GM19395 (cell line): ENCODE results near the gene PPWD1.
"Not testable (repeated sequence)": the region's sequence is repeated elsewhere in the genome, so short reads cannot be mapped to it uniquely, and the experiment has no call there.

Source experiments
- ATAC-seq: cut with Tn5 transposase; IDR thresholded peaks from one replicate; pipeline ENCODE4 v1.9.1; 2021; ENCODE audit warnings: mild to moderate bottlenecking, moderate library complexity; ENCODE audit not compliant: unreplicated experiment

Gene PPWD1

GRCh38 chr5:65562731-65563701, at the start of gene PPWD1, which contains the start of gene CENPK:
Gene PPWD1, plus strand, starts transcription at chr5:65563296. Its CDS starts 15 bp downstream, at chr5:65563311.
Gene CENPK, minus strand, starts transcription at chr5:65563168. Its CDS starts 8,261 bp downstream, at chr5:65554907.
- ATAC-seq = peak; percentile 98

DNA sequence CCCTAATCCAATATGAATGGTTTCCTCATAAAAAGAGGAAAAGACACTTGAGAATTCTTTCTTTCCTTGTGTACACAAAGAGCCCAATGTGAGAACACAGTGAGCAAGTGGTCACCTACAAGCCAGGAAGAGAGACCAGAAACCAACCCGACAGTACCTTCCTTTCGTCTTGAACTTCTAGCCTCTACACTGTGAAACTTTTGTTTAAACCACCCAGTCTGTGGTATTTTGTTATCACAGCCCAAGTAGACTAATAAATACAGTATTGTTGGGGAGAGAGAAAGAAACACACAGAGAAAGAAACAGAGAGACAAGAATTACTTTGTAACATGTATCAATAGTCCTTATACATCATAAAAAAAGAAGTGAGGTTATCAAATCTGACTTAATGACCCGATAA, 37.4 kb upstream of the PPWD1 start:
- ATAC-seq = no peak

GRCh38 chr5:65530904-65531303, 32.2 kb upstream of the PPWD1 start:
- no peak for ATAC-seq

DNA sequence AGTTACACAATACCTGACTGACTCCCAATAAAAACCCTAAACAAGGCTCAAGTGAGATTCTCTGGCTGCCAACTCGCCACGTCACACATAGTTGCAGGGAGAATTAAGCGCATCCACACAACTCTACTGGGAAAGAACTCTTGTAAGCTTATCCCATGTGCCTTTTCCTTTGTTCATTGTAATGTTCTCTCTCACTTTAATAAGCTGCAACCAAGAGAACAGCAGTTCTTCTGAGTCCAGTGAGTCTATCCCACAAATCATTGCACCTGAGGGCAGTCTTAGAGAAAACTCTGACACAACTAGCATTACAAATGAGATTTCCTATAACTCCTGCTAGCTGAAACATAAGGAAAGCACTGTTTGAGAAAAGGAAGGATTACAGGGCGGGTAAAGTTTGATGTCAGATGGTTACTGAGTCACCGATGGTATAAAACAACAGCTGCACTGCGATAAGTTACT, 27.5 kb upstream of the PPWD1 start:
- ATAC-seq = no peak

DNA sequence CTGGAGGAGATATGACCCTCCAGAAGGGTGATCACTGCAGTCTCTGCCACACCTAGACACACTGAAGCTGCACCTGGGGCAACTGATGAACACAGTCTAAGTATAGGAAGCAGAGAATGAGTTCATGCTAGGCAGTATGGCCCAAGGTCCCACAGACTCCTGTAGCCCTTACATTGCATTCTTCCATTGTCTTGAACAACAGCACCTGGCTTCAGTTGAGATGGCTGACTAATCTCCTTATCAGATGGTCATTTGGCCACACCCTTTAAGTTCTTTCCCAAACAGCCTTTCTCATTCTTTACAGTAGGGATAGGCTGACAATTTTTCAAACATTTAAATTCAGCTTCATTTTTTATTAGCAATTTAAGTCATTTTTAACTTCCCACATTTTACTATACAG, 23.3 kb upstream of the PPWD1 start:
- ATAC-seq = no peak

DNA sequence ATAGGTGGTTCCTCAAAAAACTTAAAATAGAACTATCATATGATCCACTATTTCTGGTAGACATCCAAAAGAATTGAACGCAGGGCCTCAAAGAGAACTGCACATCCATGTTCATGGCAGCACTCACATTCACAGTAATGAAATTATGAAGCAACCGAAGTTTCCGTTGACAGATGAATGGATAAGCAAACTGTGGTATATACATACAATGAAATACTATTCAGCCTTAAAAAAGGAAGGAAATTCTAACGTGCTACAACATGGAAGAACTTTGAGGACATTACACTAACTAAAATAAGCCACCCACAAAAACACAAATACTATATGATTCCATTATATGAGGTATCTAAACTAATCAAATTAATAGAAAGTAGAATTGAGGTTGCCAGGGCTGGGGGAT, 18.6 kb upstream of the PPWD1 start:
- ATAC-seq = no peak

GRCh38 chr5:65546141-65546540, 17.0 kb upstream of the PPWD1 start:
- ATAC-seq = no peak

DNA sequence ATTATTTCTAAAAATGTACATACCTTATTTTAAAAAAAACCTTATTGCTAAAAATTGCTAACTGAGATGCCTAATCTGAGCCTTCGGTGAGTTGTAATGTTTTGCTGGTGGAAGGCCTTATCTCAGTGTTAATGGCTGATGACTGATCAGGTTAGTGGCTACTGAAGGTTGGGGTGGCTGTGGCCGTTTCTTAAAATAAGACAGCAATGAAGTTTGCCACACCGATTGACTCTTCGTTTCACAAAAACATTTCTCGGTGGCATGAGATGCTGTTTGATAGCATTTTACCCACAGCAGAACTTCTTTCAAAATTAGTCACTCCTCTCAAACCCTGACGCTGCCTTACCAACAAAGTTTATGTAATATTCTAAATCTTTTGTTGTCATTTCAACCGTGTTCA, 14.8 kb upstream of the PPWD1 start:
- ATAC-seq = no peak

DNA sequence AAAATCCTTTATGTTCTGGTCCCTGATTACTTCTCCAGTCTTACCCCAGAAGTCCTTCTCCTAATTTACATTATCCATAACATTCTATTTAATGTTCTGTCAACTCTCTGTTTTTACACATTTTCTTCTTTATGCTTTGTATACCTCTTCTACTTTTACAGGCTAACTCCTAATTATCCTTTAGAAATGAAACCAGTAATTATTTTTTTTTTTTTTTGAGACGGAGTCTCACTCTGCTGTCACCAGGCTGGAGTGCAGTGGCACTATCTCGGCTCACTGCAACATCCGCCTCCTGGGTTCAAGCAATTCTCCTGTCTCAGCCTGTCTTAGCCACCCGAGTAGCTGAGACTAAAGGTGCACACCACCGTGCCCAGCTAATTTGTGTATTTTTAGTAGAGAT, 9.2 kb upstream of the PPWD1 start:
- no peak for ATAC-seq

DNA sequence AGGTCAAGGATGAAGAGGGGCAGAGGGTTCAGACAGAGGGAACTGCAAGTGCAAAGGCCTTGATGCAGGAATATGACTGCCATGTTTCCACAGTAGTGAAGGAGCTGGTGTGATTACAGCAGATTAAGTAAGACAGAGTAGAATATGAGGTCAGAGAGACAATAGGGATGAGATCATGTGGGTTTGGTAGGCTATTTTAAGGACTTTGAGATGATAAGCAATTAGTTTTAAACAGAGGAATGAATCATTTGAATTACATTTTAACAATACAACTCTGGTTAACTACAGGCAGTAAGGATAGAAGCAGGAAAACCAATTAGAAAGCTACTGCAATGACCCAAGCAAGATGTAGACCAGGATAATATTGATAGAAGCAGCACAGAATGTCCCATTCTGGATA, 7.8 kb upstream of the PPWD1 start:
- ATAC-seq = no peak

GRCh38 chr5:65556181-65556580, 6.9 kb upstream of the PPWD1 start:
- no peak for ATAC-seq

GRCh38 chr5:65556718-65557117, 6.4 kb upstream of the PPWD1 start:
- no peak for ATAC-seq

- ATAC-seq = no peak
These were observed 681 bp downstream of the PPWD1 start for GRCh38 chr5:65563777-65564176.

DNA sequence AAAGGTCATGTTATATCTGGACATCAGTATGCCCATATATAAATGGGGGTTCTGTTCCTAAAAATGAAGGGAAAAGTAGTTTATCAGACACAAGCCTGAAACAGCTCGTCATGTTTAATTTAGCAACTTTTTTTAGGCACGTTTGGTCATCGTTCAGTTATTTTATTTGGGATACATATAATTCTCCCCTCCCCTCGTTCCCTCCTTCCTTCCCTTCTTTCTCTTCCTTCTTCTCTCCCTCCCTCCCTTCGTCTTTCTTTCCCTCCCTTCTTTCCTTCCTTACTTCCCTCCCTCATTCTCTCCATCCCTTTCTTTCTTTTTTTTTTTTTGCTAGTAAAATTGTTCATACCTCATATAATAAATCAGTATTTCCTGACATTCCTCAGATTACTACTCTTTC, 3.4 kb downstream of the PPWD1 start:
- ATAC-seq = no peak

GRCh38 chr5:65570598-65571226, 7.6 kb downstream of the PPWD1 start:
- no peak for ATAC-seq

DNA sequence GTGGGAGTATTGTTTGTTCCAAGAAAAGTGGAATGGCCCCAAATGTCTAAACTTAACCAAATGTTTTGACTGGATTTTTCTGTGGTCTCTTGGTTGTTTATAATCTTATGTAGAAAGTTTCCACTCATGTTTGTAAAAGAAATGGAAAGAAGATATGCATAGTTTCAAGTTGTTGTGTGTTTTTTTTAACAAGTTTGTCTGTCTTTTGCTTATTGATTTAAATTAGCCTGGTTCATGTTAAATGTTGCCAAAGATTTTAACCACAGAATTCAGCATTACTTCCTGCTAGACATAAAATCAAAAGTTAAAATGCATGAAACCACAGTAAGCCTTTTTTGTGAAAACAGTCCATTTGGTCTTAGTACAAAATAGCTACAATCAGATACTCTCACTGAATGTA, 14.0 kb downstream of the PPWD1 start:
- no peak for ATAC-seq

DNA sequence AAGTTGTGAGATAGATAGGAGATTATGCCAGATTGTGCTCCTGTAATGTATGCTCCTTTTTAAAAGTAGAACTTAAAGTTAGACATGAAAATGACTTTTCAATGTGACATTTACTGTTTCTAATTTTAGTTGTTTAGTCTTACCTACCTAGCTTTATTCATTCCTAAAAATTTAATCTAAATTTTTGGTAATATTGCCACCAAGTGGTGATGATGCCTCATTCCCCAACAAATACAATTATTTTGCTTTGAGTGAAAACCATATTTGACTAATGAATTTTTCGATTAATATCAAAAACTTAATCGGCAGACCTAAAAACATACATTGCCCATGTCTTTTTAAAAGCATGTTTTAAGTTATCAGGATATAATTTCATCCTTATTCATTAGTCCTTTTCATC, 25.6 kb downstream of the PPWD1 start:
- ATAC-seq = no peak

- not testable (repeated sequence) for ATAC-seq
These were observed 38.7 kb downstream of the PPWD1 start for GRCh38 chr5:65601761-65602160.

DNA sequence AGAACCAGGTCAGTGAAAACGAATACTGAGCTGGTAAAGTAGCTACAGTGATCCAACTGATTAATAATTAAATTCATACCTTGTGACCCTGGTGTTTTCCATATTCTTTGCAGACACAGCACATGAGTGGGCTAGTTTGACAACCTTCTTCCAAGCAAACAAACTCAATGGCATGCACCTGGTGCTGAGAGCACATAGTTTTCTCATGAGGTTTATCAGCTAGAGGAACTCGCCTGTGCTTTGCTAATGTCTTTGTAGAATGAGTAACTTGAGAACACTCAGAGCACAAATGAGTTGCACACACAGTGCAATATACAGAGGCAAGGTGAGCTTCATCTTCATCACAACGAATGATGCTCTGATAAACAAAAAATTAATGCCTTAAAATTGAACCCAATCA, 48.4 kb downstream of the PPWD1 start:
- ATAC-seq = no peak

GRCh38 chr5:65612298-65612907, 49.3 kb downstream of the PPWD1 start:
- no peak for ATAC-seq

DNA sequence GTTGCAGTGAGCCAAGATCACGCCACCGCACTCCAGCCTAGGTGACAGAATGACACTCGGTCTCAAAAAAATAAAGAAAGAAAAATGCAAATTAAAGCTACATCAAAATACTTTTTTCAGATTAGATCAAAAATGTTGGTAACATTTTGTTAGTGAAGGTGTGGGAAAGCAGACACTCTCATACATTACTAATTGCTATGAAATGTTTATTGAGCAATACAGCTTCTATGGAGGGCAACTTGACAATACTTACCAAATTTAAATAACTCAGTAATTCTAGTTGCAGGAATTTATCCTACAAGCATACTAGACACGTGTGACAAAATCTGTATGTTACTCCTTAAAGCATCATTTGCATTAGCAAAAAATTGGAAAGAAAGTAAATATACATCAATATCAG, 56.9 kb downstream of the PPWD1 start:
- no peak for ATAC-seq

DNA sequence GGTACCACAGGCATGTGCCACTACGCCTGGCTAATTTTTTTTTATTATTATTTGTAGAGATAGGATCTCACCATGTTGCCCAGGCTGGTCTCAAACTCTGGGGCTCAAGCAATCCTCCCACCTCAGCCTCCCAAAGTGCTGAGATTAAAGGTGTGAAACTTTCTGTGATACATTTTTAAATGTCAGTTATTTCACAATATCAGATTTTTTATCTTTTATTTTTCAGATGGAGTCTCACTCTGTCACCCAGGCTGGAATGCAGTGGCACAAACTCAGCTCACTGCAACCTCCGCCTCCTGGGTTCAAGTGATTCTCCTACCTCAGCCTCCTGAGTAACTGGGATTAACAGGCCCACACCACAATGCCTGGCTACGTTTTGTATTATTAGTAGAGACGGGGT, 58.9 kb downstream of the PPWD1 start:
- ATAC-seq = not testable (repeated sequence)
